Cerebellar nuclear complex (tissue), 1 donor: Measurements from ENCODE around the gene CUL9.

Experiments used
- DNase-seq, 2 experiments: peaks; one replicate each; lab custom pipeline; 2025; lab: John Stamatoyannopoulos, UW

Gene CUL9

GRCh38 chr6:43256670-43257366 is 74.8 kb downstream of the CUL9 start:
- no peak for DNase-seq

- DNase-seq, result no peak
Measured at GRCh38 chr6:43257367-43258145, 75.6 kb downstream of the CUL9 start.

GRCh38 chr6:43258180-43258579 is 76.2 kb downstream of the CUL9 start:
- no peak for DNase-seq

- DNase-seq, result no peak
Measured at GRCh38 chr6:43258807-43259686, 77.1 kb downstream of the CUL9 start.

- DNase-seq, result no peak
Measured at GRCh38 chr6:43260791-43261190, 78.8 kb downstream of the CUL9 start.

- DNase-seq, result no peak
Measured at GRCh38 chr6:43261198-43261597, 79.2 kb downstream of the CUL9 start.

GRCh38 chr6:43262000-43262779 is 80.2 kb downstream of the CUL9 start:
- DNase-seq, result no peak

- no peak for DNase-seq
Measured at GRCh38 chr6:43262780-43263313, 80.9 kb downstream of the CUL9 start.

- DNase-seq, result no peak
Measured at GRCh38 chr6:43263314-43264178, 81.5 kb downstream of the CUL9 start.

GRCh38 chr6:43264599-43265145 is 82.7 kb downstream of the CUL9 start:
- DNase-seq, result no peak

- DNase-seq, result no peak
Measured at GRCh38 chr6:43265564-43265963, 83.6 kb downstream of the CUL9 start.

- no peak for DNase-seq
Measured at GRCh38 chr6:43267619-43268354, 85.8 kb downstream of the CUL9 start.

GRCh38 chr6:43268355-43268700 is 86.3 kb downstream of the CUL9 start:
- DNase-seq, result no peak

GRCh38 chr6:43268782-43269272 is 86.8 kb downstream of the CUL9 start:
- no peak for DNase-seq

GRCh38 chr6:43269273-43270007 is 87.4 kb downstream of the CUL9 start:
- no peak for DNase-seq

GRCh38 chr6:43271103-43271815 is 89.3 kb downstream of the CUL9 start:
- DNase-seq, result no peak

- DNase-seq, result no peak
Measured at GRCh38 chr6:43271944-43272343, 89.9 kb downstream of the CUL9 start.

- DNase-seq, result no peak
Measured at GRCh38 chr6:43273707-43274106, 91.7 kb downstream of the CUL9 start.
